ENCODE data around the gene FAM118B. TPM values are rescaled to one million over a fixed set of nuclear protein-coding genes. Genes with fewer than 3 reads are reported as not detected.

The FAM118B gene
- total RNA-seq, 2 experiments from 2014 or later, result 1.0 to 1.8 TPM

DNA sequence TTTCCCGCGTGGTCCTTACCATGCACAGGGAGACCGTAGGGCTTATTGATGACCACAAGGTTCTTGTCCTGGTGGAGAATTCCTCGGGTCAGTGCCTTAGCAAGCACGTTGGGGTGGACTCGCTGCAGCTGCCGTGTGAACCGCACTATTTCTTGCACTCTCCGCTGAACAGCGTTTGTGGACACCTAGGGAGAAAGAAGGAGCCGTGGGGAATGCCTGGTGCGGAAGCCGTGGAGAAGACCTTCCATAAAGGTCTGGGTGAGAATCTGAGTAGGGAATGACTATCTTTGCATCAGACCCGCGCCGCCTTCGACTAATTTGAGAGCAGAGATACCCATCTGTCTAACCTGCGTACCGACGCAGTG lies 729 bp upstream of the FAM118B start:
- no peaks in the 10 kb centered on the region for H3K9me3 ChIP-seq (ENCODE audit: control insufficient read depth in 1 of 2, insufficient read depth in 1 of 2, low read length in 2 of 2)
- H3K4me1 ChIP-seq (ENCODE audit: insufficient read depth, low read length), result peaks cover 21% of the 10 kb centered on the region
- H3K4me3 ChIP-seq (ENCODE audit: low read length), result peak overlapping the region; percentile 99
- Mint-ChIP-seq H3K27me3 (no peaks in the 10 kb centered on the region), H3K4me3 (peak overlapping the region; percentile 100), H3K9me3 (no peaks in the 10 kb centered on the region), H3K36me3 (ENCODE audit: low read depth) (peaks cover 56% of the 10 kb centered on the region), H3K27ac (peak overlapping the region; percentile 93), H3K4me1 (ENCODE audit: low read depth) (peaks cover 57% of the 10 kb centered on the region)
- ChIA-PET POLR2A (interaction anchor here (0.7 to 3.4 kb wide), 7 partner anchors 10 to 585 kb away, joined by 3 to 21 read pairs (median 3); partner anchors contain the start of genes FOXRED1 and SRPRA), CTCF (no interaction called here)
- intact Hi-C loops (cut with DNase I, micrococcal nuclease), result loop anchor here (1.0 to 10.0 kb wide), 10 partner anchors 56 to 1256 kb away; partner anchors contain the start of genes CDON (in 2 of the 2), STT3A (in 2 of the 2), CCDC15 (in 1 of the 2) and CHEK1 (in 1 of the 2)
- DNase-seq (no peak), ATAC-seq (ENCODE audit: poor library complexity) (no peak)
- peaks cover 17% of the 10 kb centered on the region for H3K36me3 ChIP-seq (ENCODE audit: insufficient read depth, low read length)
- H3K27me3 ChIP-seq (ENCODE audit: control insufficient read depth in 1 of 2, insufficient read depth in 2 of 2, low read length in 2 of 2), result no peaks in the 10 kb centered on the region
- TF ChIP-seq, protein P1, sequence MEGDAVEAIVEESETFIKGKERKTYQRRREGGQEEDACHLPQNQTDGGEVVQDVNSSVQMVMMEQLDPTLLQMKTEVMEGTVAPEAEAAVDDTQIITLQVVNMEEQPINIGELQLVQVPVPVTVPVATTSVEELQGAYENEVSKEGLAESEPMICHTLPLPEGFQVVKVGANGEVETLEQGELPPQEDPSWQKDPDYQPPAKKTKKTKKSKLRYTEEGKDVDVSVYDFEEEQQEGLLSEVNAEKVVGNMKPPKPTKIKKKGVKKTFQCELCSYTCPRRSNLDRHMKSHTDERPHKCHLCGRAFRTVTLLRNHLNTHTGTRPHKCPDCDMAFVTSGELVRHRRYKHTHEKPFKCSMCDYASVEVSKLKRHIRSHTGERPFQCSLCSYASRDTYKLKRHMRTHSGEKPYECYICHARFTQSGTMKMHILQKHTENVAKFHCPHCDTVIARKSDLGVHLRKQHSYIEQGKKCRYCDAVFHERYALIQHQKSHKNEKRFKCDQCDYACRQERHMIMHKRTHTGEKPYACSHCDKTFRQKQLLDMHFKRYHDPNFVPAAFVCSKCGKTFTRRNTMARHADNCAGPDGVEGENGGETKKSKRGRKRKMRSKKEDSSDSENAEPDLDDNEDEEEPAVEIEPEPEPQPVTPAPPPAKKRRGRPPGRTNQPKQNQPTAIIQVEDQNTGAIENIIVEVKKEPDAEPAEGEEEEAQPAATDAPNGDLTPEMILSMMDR (IDR thresholded peaks at IDR 0.05), result no peak
- H3K27ac ChIP-seq (ENCODE audit: low read depth in 1 of 2, low read length in 2 of 2), result peak overlapping the region in 1 of 2 donors; percentile 78

DNA sequence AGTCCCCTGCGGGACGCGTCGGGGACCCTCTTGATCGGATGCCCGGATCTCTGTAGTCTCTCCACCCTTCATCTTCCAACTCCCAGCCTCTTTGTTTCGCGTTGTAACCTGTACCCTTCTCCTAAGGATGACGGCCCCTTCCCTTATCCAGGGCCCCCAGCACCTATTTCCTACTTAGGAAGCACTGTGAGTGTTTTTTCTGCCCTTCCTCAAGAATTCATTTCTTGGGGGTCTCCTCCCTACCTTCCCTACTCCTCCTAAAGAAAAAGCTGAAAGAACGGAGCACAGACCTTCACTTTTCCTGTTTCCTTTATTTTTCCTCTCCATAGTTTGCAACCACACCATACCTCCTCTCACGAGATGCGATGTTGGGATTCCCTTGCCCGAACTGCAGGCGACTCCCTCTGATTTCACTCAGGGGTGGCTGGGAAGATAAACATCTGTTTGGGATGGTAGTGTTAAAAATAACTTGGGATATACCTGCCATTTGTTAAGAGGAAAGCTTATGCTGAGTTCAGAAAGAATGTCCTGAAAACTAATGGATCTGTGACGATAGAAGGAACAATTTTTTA lies 593 bp downstream of the FAM118B start:
- Mint-ChIP-seq H3K36me3 (ENCODE audit: low read depth) (peaks cover 43% of the 10 kb centered on the region), H3K4me1 (ENCODE audit: low read depth) (peaks cover 68% of the 10 kb centered on the region), H3K4me3 (peak overlapping the region; percentile 100), H3K27ac (peak overlapping the region; percentile 93), H3K27me3 (no peaks in the 10 kb centered on the region), H3K9me3 (no peaks in the 10 kb centered on the region)
- no peaks in the 10 kb centered on the region for H3K9me3 ChIP-seq (ENCODE audit: control insufficient read depth in 1 of 2, insufficient read depth in 1 of 2, low read length in 2 of 2)
- intact Hi-C loops (cut with DNase I, micrococcal nuclease), result loop anchor here (2.0 to 10.0 kb wide), 7 partner anchors 51 to 1257 kb away; partner anchors contain the start of genes CCDC15 (in 1 of the 2), CDON (in 1 of the 2), CHEK1 (in 1 of the 2) and DCPS (in 1 of the 2)
- peaks cover 21% of the 10 kb centered on the region for H3K4me1 ChIP-seq (ENCODE audit: insufficient read depth, low read length)
- TF ChIP-seq, protein P1 (IDR thresholded peaks at IDR 0.05), result no peak
- POLR2A ChIA-PET, result interaction anchor here (0.5 to 3.4 kb wide), 10 partner anchors 46 to 620 kb away, joined by 3 to 21 read pairs (median 4); partner anchors contain the start of genes DCPS, FOXRED1, PUS3 and SRPRA
- CTCF ChIA-PET, result no interaction called here
- no peak for DNase-seq
- H3K4me3 ChIP-seq (ENCODE audit: low read length), result peak overlapping the region; percentile 99
- no peak for ATAC-seq (ENCODE audit: poor library complexity)
- H3K36me3 ChIP-seq (ENCODE audit: insufficient read depth, low read length), result peaks cover 13% of the 10 kb centered on the region
- no peak overlapping the region for H3K27ac ChIP-seq (ENCODE audit: low read depth in 1 of 2, low read length in 2 of 2)
- H3K27me3 ChIP-seq (ENCODE audit: control insufficient read depth in 1 of 2, insufficient read depth in 2 of 2, low read length in 2 of 2), result no peaks in the 10 kb centered on the region

DNA sequence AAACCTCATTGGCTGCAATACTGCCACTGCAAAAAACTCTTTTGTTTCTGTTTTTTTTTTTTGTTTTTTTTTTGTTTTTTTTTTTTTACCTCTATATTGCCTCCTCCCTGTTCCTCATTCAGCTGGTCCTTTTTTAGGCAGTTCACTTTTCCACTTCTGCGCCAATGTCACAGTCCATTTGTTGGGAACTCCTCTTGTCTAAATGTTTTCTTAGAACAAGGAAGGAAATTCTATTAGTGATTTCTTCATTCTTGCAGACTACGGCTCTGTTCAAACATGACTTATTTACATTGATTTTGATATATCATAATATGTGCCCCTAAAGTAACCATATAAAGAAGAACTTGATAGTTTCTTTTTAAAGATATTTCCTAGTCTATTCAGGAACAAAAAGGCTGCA lies 2.9 kb downstream of the FAM118B start:
- TF ChIP-seq, protein P1 (IDR thresholded peaks at IDR 0.05), result no peak
- H3K36me3 Mint-ChIP-seq (ENCODE audit: low read depth), result peaks cover 24% of the 10 kb centered on the region
- Histone ChIP-seq H3K9me3 (ENCODE audit: control insufficient read depth in 1 of 2, insufficient read depth in 1 of 2, low read length in 2 of 2) (no peaks in the 10 kb centered on the region), H3K4me1 (ENCODE audit: insufficient read depth, low read length) (peaks cover 21% of the 10 kb centered on the region), H3K27me3 (ENCODE audit: control insufficient read depth in 1 of 2, insufficient read depth in 2 of 2, low read length in 2 of 2) (no peaks in the 10 kb centered on the region), H3K36me3 (ENCODE audit: insufficient read depth, low read length) (no peaks in the 10 kb centered on the region), H3K27ac (ENCODE audit: low read depth in 1 of 2, low read length in 2 of 2) (no peak overlapping the region), H3K4me3 (ENCODE audit: low read length) (no peak overlapping the region)
- ChIA-PET POLR2A (interaction anchor here (0.7 kb wide), 1 partner anchor 311 kb away, joined by 4 read pairs; the partner anchor contains the start of gene PUS3), CTCF (interaction anchor here (0.7 kb wide), 1 partner anchor 90 kb away, joined by 3 read pairs; the partner anchor contains the start of gene DCPS)
- ATAC-seq (ENCODE audit: poor library complexity), result no peak
- intact Hi-C loops (cut with DNase I, micrococcal nuclease), result loop anchor here (5.0 to 10.0 kb wide), 6 partner anchors 53 to 1260 kb away; partner anchors contain the start of genes CCDC15 (in 1 of the 2), CDON (in 1 of the 2), CHEK1 (in 1 of the 2) and DCPS (in 1 of the 2)
- DNase-seq, result peak in 1 of 14 experiments; percentile 9
- H3K27ac Mint-ChIP-seq, result no peak overlapping the region
- H3K9me3 Mint-ChIP-seq, result no peaks in the 10 kb centered on the region
- H3K4me3 Mint-ChIP-seq, result peak overlapping the region; percentile 34
- peaks cover 70% of the 10 kb centered on the region for H3K4me1 Mint-ChIP-seq (ENCODE audit: low read depth)
- H3K27me3 Mint-ChIP-seq, result no peaks in the 10 kb centered on the region

All from CD4-positive, alpha-beta T cell (primary cell).